Stimulated activated naive CD4-positive, alpha-beta T cell (primary cell): Measurements from ENCODE around the gene RAG1.
"Not testable (repeated sequence)": the region's sequence is repeated elsewhere in the genome, so short reads cannot be mapped to it uniquely, and the experiment has no call there.

ENCODE experiments used
- DNase-seq, 6 experiments: peaks; one replicate each; lab custom pipeline; 2025; lab: John Stamatoyannopoulos, UW

Gene RAG1

DNA sequence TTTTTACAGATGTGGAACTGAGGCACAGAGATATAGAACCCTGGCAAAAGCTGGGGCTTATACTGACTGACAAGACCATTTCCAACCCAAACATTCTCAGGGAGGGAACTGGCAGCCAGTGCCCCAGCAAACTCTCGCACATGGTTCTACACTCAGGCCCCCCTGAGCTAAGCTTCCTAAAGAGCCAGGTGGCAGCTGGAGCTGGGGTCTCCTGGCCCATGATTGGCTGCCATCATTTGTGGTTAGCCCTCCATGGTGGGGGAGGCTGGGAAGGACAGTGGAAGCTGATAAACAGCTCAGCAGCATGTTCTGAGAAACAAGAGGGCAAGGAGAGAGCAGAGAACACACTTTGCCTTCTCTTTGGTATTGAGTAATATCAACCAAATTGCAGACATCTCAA is at the start of gene RAG1:
Gene RAG1 (plus strand): TSS at position 314 of the 400 bp plus-strand sequence. CDS start 5,298 bp downstream, outside the sequence.
- DNase-seq, result no peak

DNA sequence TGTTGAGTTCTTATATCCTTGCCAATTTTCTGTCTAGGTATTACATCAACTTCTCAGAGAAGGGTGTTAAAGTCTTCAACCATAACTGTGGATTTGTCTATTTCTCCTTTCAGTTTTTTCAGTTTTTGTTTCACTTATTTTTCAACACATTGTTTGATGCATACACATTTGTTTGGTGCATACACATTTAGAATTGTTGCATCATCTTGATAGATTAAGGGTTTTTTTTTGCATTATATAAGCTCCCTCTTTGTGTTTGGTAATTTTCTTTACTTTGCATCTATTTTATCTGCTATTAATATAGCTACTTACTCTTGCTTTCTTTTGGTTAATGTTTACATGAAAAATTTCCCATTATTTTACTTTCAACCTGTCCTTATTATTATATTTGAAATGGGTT is 37.0 kb upstream of the RAG1 start:
- DNase-seq, result no peak

DNA sequence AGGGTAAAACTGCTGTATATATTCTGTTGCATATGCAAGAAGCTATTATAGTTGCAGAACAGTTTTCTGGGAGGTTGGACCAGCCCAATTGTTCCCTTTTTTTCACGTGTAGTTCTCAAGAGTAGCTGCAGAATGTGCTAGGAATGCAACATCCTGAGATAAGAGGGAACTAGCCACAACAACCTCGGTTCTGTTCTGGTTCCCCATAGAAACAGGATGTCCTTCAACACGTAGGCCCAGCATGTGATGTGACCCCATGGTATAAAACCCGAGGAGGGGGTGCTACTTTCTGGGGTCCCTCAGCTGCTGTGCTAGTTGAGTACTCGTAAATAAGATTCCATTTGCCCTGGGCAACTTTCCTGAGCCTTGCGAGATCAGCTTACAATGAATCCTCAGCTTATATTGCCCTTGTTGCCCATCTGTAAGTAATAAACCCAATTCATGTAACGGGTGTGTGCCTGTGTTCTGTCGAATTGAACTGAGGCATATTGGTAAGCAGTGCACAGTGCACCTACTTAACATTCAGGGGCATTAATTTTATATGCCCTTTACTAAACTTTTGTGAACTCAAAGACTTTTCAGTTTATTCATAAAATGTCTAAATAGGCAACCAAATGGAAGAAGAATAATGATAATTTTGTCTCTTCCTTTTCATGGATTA is 34.7 kb upstream of the RAG1 start:
- no peak for DNase-seq

DNA sequence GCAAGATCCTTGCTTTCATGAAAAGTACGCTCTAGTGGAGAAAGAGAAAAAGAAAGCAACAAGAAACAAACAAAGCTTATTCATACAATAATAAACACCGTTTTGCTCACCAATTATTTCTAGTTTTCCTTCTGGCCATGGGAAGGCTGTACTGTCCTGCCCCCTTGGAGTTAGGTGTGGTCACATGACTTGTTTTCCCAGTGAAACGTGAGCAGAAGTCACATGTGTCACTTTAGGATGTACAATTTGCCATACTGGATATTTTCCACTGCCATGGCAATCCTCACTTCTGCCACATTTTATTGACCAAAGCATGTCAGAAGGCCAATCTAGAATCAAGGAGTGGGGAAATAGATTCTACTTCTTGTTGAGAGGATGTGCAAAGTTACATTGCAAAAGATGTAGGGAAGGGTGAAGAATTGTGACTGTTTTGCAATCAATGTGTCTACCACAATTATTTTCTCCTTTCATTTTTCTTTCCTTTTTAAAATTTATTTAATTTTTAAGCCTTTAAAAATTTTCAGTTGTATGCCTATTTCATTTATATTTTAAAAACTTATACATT is 33.4 kb upstream of the RAG1 start:
- DNase-seq, result no peak

DNA sequence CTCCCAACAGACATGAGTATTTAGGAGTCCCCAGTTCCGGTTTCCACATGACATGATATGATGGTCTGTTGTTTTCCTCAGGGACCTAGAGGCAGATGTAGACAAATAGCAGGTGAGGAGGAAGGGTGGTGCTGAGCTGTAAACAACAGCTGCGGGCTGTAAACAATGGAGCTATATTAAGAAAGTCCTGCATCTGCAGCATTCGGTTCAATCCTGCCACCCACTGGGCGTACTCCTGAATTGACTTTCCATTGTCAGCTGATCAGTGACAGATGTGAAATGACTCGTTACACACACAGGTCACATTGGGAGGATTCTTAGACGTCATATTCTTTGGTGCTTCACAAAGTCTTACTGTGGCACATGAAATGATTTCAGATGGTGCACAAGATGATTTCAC is 26.8 kb upstream of the RAG1 start:
- no peak for DNase-seq

DNA sequence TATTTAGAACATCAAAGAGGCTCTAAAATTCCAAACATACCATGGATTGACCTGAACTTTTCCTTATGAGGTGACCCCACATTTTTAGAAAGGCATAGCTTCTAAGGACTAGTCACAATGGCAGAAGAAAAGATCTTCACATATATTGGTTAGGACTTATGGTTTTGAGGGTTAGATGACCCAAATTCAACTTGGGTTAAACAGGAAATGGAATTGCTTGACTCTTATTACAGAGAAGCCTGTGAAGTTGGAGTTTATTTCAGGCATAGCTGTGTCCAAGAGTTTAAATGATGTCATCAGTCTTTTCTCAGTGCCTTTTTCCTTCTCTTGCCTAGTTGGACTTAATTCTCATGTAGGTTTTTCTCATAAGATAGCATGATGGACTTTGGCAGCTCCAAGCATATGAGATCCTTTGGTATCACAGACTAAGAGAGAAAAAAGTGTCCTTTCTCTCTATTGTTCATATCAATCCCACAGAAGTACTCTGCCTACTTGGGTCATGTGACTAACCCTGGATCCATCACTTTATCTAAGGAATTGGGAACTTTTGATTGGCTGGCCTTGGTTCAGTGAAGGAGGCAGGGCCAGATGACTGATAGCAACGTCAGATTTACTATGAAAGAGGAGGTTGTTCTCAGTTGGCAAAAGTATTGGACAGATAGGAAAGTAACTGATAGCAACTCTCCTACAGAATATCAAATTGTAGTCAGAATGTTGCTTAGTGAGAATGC is 17.3 kb upstream of the RAG1 start:
- DNase-seq, result no peak

DNA sequence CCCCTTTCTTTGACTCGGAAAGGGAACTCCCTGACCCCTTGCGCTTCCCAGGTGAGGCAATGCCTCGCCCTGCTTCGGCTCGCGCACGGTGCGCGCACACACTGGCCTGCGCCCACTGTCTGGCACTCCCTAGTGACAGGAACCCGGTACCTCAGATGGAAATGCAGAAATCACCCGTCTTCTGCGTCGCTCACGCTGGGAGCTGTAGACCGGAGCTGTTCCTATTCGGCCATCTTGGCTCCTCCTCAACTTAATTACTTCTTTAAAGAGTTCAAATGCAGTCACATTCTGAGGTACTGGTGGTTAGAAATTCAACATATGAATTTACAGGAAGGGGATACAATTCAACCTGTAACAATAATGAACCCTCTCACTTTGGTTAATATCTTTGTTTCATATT is 10.4 kb upstream of the RAG1 start:
- not testable (repeated sequence) for DNase-seq

DNA sequence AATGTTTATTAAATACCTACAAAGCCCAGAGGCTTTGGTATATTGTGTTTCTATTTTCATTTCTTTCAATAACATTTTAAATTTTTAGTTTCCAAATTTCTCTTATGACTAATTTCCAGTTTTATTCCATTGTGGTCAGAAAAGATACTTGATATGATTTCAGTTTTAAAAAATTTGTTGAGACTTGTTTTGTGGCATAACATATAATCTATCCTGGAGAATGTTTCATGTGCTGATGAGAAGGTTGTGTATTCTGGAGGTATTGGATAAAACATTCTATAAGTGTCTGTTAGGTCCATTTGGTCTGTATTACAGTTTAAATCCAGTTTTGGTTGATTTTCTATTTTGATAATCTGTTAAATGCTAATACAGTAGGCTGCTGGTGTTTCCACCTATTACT is 9.8 kb upstream of the RAG1 start:
- DNase-seq, result no peak

DNA sequence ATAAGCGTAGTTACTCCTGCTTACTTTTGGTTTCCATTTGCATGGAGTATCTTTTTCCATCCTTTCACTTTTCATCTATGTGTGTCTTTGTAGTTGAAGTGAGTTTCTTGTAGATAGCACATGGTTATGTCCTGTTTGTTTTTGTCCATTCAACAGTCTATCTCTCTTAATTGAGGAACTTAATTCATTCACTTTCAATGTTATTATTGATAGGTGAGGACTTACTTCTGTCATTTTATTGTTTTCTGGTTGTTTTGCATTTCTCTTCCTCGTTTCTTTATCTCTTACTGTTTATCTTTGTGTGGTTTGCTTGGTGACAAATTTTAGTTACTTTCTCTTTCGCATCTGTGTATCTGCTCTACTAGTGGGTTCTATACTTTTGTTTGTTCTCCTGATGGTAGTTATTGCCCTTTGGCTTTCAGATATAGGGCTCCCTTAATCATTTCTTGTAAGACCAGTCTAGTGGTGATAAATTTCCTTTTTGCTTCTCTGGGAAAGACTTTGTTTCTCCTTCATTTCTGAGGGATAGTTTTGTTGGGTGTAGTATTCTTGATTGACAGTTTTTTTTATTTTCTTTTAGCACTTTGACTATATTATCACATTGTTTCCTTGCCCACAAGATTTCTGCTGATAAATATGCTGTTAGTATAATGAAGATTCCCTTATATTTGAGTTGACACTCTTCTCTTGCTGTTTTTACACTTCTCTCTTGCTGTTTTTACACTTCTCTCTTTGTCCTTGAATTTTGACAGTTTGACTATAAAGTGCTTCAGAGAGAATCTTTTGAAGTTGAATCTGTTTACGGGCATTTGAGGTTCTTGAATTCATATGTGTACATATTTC is 9.0 kb upstream of the RAG1 start:
- no peak for DNase-seq

DNA sequence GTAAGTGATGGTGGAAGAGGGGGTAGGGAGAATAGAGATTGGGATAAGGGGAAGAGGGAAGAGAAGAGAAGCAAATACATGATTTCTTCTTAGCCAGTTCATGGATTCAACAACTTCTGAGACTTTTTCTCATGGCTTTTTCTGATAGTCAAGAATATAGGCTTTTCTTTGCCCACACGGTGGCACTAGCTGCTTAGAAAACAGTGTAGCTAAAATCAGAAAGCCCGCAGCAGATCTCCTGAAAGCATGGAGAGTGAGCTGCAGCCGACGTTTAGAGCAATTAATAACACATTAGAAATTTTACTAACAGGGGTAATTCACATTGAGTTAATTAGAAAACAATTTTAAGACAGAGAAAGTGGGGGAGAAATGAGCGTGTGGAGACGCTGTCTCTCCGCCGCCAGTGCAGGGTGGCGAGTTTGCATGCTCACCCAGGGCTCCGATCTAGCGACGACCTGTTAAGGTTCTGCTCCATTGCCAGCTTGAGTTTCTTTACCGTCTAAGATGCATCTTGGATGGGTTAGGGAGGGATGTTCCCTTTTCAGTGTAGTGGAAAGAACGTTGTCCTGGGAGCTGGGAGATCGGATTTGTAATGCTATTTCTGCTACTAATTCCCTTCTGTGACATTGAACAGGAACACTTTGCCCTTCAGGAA is 3.3 kb upstream of the RAG1 start:
- DNase-seq, result peak in 5 of 6 experiments; percentile 5 to 45 (median 24)

DNA sequence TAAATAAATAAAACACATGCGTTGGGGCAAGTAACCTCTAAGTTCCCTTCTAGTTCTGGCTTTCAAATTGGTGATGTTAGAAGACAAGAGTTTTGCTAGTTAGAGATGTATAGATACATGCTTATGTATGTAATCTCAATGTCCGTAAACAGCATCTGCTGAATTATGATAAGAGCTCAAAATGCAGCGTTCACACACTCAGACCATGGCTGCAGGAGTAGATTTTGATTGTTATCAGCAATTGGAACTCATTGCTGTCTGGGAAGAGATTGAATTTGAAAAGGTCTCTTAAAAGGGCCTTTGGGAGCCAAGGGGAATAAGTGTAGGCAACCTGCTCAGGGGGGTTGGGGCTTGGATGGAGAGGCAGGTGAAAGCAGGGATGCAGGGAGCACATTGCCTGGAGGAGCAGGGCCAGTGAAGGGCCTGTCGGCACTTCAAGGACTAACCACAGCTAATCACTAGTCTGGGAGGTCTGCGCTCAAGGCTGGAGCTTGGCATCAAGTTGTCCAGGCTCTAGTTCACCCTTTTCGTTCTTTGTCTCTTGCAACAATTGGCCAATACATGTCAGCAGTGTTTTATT is 2.7 kb upstream of the RAG1 start:
- no peak for DNase-seq

DNA sequence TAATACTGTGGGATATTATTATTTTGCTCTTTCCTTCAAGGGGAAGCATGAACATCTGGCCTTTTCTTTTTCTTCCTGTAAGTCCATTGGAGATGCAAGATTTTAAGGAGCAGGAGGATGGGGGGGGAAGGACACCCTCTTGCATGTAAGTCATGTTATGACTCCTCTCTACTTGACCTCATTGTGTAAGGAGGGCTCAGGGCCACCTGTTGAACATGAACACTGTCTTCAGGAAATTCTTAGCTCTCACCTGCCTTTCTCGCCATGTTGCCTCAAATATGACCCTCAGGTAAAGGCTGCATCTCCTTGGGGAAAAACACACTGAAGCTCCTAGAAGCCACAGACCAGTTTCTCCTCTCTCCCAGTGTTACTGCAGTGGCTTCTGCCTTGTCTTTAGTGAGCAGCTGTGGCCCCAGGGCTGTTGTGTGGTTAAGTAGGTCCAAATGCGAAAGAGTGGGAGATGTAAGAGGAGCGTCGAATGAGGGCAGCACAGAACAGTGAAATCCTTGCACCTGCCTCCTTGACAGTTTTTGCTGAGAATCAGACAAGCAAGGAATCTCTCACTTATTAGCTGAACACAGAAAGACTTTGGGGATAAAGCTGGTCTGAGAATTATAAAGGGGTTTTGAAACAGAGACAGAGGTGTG is 1.3 kb upstream of the RAG1 start:
- no peak for DNase-seq

DNA sequence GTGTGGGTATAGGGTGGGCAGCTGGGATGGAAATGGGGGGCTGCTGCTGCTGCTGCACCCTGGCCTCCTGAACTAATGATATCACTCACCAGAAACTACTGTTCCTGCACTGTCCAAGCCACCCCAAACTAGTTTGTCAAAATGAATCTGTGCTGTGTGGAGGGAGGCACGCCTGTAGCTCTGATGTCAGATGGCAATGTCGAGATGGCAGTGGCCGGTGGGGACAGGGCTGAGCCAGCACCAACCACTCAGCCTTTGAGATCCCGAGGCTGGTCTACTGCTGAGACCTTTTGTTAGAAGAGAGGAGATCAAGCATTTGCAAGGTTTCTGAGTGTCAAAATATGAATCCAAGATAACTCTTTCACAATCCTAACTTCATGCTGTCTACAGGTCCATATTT is 1.3 kb downstream of the RAG1 start:
- DNase-seq, result no peak

DNA sequence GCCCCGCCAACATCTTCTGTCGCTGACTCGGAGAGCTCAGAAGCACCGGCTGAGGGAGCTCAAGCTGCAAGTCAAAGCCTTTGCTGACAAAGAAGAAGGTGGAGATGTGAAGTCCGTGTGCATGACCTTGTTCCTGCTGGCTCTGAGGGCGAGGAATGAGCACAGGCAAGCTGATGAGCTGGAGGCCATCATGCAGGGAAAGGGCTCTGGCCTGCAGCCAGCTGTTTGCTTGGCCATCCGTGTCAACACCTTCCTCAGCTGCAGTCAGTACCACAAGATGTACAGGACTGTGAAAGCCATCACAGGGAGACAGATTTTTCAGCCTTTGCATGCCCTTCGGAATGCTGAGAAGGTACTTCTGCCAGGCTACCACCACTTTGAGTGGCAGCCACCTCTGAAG is 6.7 kb downstream of the RAG1 start:
- no peak for DNase-seq

DNA sequence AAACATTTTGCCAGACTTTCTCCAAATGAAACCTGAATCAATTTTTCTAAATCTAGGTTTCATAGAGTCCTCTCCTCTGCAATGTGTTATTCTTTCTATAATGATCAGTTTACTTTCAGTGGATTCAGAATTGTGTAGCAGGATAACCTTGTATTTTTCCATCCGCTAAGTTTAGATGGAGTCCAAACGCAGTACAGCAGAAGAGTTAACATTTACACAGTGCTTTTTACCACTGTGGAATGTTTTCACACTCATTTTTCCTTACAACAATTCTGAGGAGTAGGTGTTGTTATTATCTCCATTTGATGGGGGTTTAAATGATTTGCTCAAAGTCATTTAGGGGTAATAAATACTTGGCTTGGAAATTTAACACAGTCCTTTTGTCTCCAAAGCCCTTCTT is 9.6 kb downstream of the RAG1 start:
- DNase-seq, result no peak

DNA sequence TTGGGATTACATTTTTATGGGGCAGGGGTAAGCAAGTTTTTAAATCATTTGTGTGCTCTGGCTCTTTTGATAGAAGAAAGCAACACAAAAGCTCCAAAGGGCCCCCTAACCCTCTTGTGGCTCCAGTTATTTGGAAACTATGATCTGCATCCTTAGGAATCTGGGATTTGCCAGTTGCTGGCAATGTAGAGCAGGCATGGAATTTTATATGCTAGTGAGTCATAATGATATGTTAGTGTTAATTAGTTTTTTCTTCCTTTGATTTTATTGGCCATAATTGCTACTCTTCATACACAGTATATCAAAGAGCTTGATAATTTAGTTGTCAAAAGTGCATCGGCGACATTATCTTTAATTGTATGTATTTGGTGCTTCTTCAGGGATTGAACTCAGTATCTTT is 10.1 kb downstream of the RAG1 start:
- DNase-seq, result no peak

DNA sequence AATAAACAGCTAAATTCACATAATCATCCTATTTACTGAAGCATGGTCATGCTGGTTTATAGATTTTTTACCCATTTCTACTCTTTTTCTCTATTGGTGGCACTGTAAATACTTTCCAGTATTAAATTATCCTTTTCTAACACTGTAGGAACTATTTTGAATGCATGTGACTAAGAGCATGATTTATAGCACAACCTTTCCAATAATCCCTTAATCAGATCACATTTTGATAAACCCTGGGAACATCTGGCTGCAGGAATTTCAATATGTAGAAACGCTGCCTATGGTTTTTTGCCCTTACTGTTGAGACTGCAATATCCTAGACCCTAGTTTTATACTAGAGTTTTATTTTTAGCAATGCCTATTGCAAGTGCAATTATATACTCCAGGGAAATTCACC is 10.7 kb downstream of the RAG1 start:
- DNase-seq, result no peak

DNA sequence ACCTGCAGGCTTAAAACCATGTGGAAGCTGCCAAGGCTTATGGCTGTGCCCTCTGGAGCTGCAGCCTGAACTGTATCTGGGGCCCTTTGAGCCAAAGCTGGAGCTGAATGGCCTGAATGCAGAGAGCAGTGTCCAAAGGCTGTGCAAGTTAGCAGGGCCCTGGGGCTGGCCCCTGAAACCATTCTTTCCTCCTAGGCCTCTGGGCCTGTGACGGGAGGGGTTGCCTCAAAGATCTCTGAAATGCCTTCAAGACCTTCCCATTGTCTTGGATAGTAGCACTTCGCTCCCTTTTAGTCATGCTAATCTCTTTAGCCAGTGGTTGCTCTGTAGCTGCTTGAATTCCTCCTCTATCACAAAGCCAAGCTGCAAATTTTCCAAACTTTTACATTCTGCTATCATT is 13.7 kb downstream of the RAG1 start:
- DNase-seq, result no peak

DNA sequence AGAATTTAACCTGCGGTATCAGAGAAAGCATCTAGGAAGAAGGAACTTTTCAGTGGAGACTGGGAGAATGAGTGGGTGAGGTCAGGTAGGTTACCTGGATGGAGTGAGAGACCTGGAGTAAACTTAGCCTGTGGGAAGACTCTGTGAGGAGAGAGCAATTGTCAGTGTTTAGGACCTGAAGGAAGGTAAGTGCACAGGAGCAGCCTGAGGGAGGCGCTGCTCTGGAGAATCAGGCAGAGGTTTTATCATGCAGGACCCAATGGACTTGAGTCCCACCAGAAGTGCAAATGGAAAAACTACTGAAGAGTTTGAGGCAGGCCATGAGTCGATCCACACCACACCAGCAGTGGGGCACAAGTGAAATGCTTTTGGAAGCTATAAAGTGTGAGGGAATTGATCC is 15.9 kb downstream of the RAG1 start:
- no peak for DNase-seq

DNA sequence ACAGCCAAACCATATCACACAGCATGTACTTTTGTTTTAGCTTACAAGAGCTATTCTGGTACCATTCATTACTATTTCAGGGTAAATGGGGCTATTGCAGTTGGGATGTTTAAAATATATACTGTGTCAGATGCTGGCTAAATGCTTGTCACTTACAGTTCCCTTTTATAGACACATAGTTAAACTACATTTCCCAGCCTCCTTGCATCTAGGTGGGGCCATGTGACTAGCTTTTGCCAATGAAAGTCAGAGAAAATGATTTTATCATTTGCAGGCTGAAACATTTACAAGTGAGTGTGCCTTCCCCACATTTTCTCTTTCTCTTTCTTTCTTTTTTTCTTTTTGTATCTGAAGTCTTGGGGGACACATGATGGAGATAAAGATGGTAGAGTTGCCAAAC is 18.7 kb downstream of the RAG1 start:
- DNase-seq, result no peak

DNA sequence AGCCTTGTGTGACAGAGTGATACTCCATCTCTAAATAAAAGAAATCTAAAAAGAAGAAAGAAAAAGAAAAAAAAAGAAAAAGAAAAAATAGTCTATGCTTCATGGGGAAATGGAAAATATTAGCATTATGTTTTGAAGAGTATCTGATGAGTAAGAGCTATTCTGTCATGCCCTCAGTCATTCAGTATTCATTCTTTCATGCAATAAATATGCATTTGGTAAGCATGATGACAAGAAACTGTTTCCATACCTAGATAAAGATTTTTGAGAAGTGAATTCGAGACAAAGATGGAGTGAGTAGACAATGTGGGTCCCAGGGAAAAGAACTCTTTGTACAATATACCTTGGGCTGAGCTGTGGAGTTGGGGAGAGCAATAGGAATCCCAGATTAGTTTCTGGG is 20.3 kb downstream of the RAG1 start:
- DNase-seq, result no peak
